Activated CD4-positive, alpha-beta T cell treated with anti-CD3 and anti-CD28 coated beads for 36 hours (primary cell): ENCODE data around the gene SBF2. TPM values are rescaled to one million over a fixed set of nuclear protein-coding genes. Genes with fewer than 3 reads are reported as not detected.

Source experiments
- ATAC-seq: fragments of 200-7000 bp; cut with Tn5 transposase; one replicate; pipeline ENCODE4 v1.10.0; 2021; ENCODE audit warnings: mild to moderate bottlenecking, moderate library complexity
- CTCF ChIA-PET: fragments of 350-600 bp; sonication (Branson Sonifier 250); formaldehyde crosslinking; loops from one replicate; lab custom pipeline; 2021; ENCODE audit warnings: antibody characterized with exemption; lab: Charles Lee
- POLR2A ChIA-PET: fragments of 350-600 bp; sonication (Branson Sonifier 250); formaldehyde crosslinking; loops from one replicate; lab custom pipeline; 2021; ENCODE audit warnings: antibody characterized with exemption, inconsistent platforms; lab: Charles Lee
- DNase-seq: peaks from one replicate; pipeline ENCODE4 v3.0.0-alpha.2; 2020
- H3K27ac Mint-ChIP-seq: one replicate; pipeline ENCODE4 v1.8.0; 2021; ENCODE audit warnings: mixed read lengths
- H3K27me3 Mint-ChIP-seq: one replicate; pipeline ENCODE4 v1.8.0; 2021; ENCODE audit warnings: mixed read lengths
- H3K36me3 Mint-ChIP-seq: one replicate; pipeline ENCODE4 v1.8.0; 2021; ENCODE audit warnings: low read depth, mixed read lengths
- H3K4me1 Mint-ChIP-seq: one replicate; pipeline ENCODE4 v1.8.0; 2021; ENCODE audit warnings: mixed read lengths
- H3K4me3 Mint-ChIP-seq: one replicate; pipeline ENCODE4 v1.8.0; 2021; ENCODE audit warnings: mild to moderate bottlenecking, moderate library complexity, mixed read lengths
- H3K9me3 Mint-ChIP-seq: one replicate; pipeline ENCODE4 v1.8.0; 2021; ENCODE audit warnings: low read depth, mixed read lengths
- intact Hi-C, 2 experiments: fragments of 100-400 bp; cut with DNase I in 1 of 2; cut with micrococcal nuclease in 1 of 2; formaldehyde crosslinking; loops; one replicate each; pipeline versions ENCODE4 v1.14.2 to v1.15.1; 2022 to 2024; cut with DNase I, micrococcal nuclease
- total RNA-seq, 2 experiments: library from RNA; stranded (reverse); gene quantifications; one replicate each; pipeline ENCODE4 v1.2.3, GENCODE V29; 2021

Gene SBF2
- total RNA-seq, 2 experiments from 2014 or later: 7.1 to 8.1 TPM

DNA sequence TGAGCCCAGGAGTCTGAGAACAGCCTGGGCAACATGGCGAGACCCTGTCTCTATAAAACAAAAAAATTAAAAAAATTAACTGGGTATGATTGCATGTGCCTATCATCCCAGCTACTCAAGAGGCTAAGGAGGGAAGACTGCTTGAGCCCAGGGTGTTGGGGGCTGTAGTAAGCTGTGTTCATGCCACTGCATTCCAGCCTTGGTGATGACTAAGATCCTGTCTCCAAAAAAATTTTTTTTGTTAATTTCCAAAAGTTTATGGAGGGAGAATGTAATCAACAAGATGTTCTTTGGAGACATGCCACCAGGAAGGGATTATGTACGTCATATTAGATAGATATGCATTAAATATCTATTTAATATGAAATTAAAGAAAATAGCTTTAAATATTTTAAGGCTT is 267.5 kb downstream of the SBF2 start:
- ATAC-seq (no peak), DNase-seq (no peak)
- no peaks in the 10 kb centered on the region for H3K9me3 Mint-ChIP-seq
- H3K27ac Mint-ChIP-seq: no peak overlapping the region
- H3K4me3 Mint-ChIP-seq: no peak overlapping the region
- peaks cover 2% of the 10 kb centered on the region for H3K4me1 Mint-ChIP-seq
- intact Hi-C loops: no loop called here
- no peaks in the 10 kb centered on the region for H3K27me3 Mint-ChIP-seq
- CTCF ChIA-PET: interaction anchor here (0.7 kb wide), 1 partner anchor 382 kb away, joined by 3 read pairs; no protein-coding TSS in a partner anchor
- peaks cover 10% of the 10 kb centered on the region for H3K36me3 Mint-ChIP-seq
- POLR2A ChIA-PET: no interaction called here

DNA sequence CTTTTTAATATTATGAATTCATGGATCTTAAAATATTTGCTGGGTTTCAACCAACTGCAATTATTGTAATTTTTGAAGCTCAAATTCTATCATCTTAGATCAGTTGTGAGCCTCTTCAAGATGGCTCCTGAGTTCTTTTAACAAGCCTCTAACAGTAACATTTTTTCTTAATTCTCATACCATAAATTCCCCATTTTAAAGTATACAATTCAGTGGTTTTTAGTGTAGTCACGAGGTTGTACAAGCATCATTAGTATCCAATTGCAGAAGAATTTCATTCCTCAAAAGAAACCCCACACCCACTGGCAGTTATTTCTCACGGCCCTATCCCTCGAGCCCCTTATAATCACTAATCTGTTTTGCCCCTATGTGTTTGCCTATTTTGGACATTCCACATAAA is 270.8 kb downstream of the SBF2 start:
- no peaks in the 10 kb centered on the region for H3K27me3 Mint-ChIP-seq
- ChIA-PET CTCF (no interaction called here), POLR2A (no interaction called here)
- peaks cover 10% of the 10 kb centered on the region for H3K4me1 Mint-ChIP-seq
- DNase-seq (no peak), ATAC-seq (no peak)
- H3K4me3 Mint-ChIP-seq: no peak overlapping the region
- H3K27ac Mint-ChIP-seq: no peak overlapping the region
- H3K9me3 Mint-ChIP-seq: no peaks in the 10 kb centered on the region
- intact Hi-C loops: no loop called here
- peaks cover 4% of the 10 kb centered on the region for H3K36me3 Mint-ChIP-seq

DNA sequence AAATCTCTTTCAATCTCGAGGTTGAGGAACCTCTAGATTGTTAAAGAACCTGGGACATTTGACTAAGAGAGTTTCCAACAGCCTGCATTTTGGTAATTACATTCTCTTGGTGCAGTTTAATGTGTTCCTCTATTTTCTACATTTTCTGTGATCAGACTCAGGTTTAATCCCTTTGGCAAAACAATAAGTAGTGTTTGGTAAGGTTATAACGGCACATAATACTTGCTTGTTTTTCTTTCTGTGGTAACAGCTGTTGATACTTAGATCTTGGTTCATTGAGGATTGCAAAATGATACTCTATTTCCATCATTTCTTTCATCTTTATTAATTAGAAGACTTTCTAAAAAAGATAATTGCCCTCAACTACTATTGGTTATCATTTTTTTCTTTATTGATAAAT is 271.3 kb downstream of the SBF2 start:
- ChIA-PET POLR2A (no interaction called here), CTCF (no interaction called here)
- intact Hi-C loops: no loop called here
- peaks cover 4% of the 10 kb centered on the region for H3K36me3 Mint-ChIP-seq
- peaks cover 10% of the 10 kb centered on the region for H3K4me1 Mint-ChIP-seq
- H3K27me3 Mint-ChIP-seq: no peaks in the 10 kb centered on the region
- no peak overlapping the region for H3K4me3 Mint-ChIP-seq
- H3K27ac Mint-ChIP-seq: no peak overlapping the region
- no peaks in the 10 kb centered on the region for H3K9me3 Mint-ChIP-seq
- ATAC-seq (no peak), DNase-seq (no peak)

DNA sequence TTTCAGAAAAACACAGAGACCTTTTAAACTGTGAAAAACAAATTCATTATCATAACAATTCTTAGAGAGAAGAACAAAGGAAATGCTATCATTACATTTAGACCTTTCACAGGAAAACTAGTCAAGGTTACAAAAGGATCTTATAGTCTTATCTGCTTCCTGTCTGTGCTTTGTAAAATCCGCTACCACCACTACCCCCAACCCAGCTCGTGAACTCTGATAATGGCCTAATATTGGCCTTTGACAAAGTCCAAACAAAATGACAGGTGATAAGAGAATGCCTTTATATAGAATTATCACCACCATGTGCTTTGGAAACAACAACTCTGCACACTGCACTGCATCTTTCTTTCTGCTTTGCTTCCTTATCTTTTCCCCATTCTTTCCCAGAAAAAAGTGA is 272.5 kb downstream of the SBF2 start:
- DNase-seq (no peak), ATAC-seq (no peak)
- POLR2A ChIA-PET: interaction anchor here (0.7 kb wide), 1 partner anchor 147 kb away, joined by 3 read pairs; no protein-coding TSS in a partner anchor
- H3K4me1 Mint-ChIP-seq: peaks cover 10% of the 10 kb centered on the region
- intact Hi-C loops: no loop called here
- H3K27ac Mint-ChIP-seq: no peak overlapping the region
- no peaks in the 10 kb centered on the region for H3K27me3 Mint-ChIP-seq
- H3K4me3 Mint-ChIP-seq: no peak overlapping the region
- CTCF ChIA-PET: no interaction called here
- no peaks in the 10 kb centered on the region for H3K9me3 Mint-ChIP-seq
- H3K36me3 Mint-ChIP-seq: peaks cover 6% of the 10 kb centered on the region

DNA sequence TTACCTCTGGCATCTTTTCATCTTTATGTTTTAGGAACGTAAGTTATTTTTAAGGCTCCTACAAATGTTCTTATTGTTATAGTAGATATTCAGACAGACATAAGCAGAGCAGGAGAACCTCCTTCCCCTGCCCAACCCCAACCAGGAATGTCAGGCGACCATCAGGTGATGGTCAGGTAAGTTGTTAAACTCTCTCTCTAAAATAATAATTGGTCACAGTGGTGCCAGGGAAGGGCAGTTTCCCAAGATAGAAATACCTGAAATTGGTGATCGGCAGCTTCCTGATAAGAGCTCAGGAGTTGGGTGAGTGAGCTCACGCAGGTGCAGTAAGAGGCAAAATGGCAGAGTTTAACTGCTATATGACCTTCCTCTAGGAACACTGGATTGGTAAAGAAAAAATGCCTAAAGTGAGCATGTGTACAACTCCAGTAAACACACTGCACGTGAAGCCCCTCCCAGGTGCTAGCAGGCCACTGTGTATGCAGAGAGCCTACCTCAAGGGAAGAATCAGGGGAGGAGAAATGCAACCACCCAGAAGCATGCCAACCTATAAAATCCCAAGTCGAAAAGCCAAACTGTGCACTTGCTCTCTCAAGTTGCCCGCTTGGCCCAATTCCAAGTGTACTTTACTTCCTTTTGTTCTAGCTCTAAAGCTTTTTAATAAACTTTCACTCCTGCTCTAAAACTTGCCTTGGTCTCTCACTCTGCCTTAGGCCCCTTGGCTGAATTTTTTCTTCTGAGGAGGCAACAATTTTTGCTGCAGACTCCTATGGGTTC is 273.9 kb downstream of the SBF2 start:
- H3K4me1 Mint-ChIP-seq: peaks cover 10% of the 10 kb centered on the region
- no peak overlapping the region for H3K27ac Mint-ChIP-seq
- DNase-seq (no peak), ATAC-seq (no peak)
- no peak overlapping the region for H3K4me3 Mint-ChIP-seq
- intact Hi-C loops: no loop called here
- no peaks in the 10 kb centered on the region for H3K9me3 Mint-ChIP-seq
- no peaks in the 10 kb centered on the region for H3K27me3 Mint-ChIP-seq
- ChIA-PET POLR2A (no interaction called here), CTCF (no interaction called here)
- peaks cover 10% of the 10 kb centered on the region for H3K36me3 Mint-ChIP-seq

DNA sequence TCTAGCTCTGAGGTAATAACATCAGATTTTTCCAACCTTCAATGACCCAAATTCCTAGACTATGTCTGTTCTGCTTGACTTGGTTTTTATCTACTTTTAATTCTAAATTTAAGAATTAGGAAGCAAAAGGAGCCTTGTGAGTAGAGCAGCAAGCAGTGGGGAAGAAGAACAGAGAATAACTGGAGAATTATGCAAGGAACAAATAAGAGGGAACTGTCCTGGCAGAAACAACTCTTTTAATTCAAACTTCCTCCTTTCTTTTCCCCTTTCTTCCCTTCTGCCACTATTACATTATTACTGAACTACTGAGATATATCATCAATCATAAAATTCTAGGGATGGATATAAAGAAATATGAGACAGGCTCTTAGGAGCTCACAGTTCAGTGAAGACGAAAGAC is 276.1 kb downstream of the SBF2 start:
- intact Hi-C loops: no loop called here
- CTCF ChIA-PET: interaction anchor here (0.5 kb wide), 1 partner anchor 309 kb away, joined by 3 read pairs; no protein-coding TSS in a partner anchor
- peaks cover 10% of the 10 kb centered on the region for H3K4me1 Mint-ChIP-seq
- no peak for DNase-seq
- H3K36me3 Mint-ChIP-seq: peaks cover 11% of the 10 kb centered on the region
- peaks cover 11% of the 10 kb centered on the region for H3K9me3 Mint-ChIP-seq
- no peak overlapping the region for H3K27ac Mint-ChIP-seq
- POLR2A ChIA-PET: no interaction called here
- H3K27me3 Mint-ChIP-seq: no peaks in the 10 kb centered on the region
- H3K4me3 Mint-ChIP-seq: no peak overlapping the region
- ATAC-seq: no peak

DNA sequence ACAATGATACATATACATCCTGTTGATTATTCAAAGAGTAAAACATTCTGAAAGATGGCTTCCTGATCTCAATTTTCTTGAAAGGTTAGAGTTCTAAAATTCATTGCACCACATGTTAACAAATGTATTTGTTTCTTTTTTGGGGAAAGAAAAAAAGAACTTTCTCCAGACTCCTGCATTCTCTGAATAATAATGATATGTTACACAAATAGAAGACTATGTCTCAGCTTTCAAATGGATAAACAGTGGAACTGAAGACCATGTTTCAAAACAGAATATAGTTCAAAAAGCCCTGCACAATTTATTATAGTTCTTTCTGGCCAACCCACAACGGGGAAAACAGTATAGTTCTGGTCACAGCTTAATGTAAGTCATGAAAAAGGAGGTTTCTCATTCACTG is 277.0 kb downstream of the SBF2 start:
- ChIA-PET CTCF (interaction anchor here (0.6 kb wide), 1 partner anchor 350 kb away, joined by 3 read pairs; no protein-coding TSS in a partner anchor), POLR2A (no interaction called here)
- no peak for ATAC-seq
- Mint-ChIP-seq H3K27ac (no peak overlapping the region), H3K4me3 (no peak overlapping the region), H3K27me3 (no peaks in the 10 kb centered on the region), H3K9me3 (peaks cover 14% of the 10 kb centered on the region), H3K4me1 (peaks cover 10% of the 10 kb centered on the region), H3K36me3 (peaks cover 11% of the 10 kb centered on the region)
- no peak for DNase-seq
- intact Hi-C loops: no loop called here

DNA sequence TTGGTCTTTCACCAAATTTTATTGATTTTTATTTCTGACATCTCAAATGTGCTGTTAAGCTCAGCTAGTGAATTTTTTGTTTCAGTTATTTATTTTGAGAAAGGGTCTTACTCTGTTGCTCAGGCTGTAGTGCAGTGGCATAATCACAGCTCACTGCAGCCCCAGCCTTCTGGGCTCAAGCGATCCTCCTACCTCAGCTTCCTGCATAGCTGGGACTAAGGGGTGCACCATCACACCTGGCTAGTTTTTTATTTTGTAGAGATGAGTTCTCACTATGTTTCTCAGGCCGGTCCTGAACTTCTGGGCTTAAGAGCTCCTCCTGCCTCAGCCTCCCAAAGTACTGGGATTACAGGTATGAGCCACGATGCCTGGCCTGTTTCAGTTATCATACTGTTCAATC is 282.0 kb downstream of the SBF2 start:
- intact Hi-C loops: no loop called here
- CTCF ChIA-PET: no interaction called here
- POLR2A ChIA-PET: no interaction called here
- no peaks in the 10 kb centered on the region for H3K4me1 Mint-ChIP-seq
- DNase-seq: no peak
- no peak overlapping the region for H3K4me3 Mint-ChIP-seq
- H3K36me3 Mint-ChIP-seq: peaks cover 12% of the 10 kb centered on the region
- no peaks in the 10 kb centered on the region for H3K27me3 Mint-ChIP-seq
- peaks cover 30% of the 10 kb centered on the region for H3K9me3 Mint-ChIP-seq
- H3K27ac Mint-ChIP-seq: no peak overlapping the region
- no peak for ATAC-seq

DNA sequence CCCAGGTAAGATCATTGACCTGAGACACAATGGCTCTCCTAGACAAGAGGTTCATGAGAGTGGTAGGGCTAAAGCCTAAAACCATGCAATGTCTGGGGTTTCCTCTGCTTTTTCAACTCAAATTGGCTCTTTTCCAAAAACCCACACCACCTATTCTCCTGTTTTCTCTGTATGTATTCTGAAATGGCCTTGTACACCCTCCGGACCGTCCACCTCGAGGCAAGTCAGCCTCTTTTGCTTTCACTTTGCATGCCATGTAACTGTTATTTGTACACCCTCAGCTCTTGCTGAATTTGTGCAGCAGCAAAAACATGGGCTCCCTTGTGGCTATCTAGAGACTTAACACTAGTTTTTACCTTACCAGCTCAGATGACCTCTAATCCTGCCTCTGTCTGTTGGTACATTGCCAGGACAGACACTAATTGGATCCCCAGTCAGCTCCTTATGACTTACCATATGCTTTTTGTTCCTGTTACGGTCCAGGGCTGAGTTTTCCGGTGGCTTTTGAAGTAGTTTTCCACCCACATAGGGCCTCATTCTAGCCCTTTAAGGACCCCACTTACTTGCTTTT is 288.0 kb downstream of the SBF2 start:
- no peak for ATAC-seq
- Mint-ChIP-seq H3K4me3 (no peak overlapping the region), H3K27ac (no peak overlapping the region), H3K9me3 (peaks cover 13% of the 10 kb centered on the region), H3K4me1 (no peaks in the 10 kb centered on the region), H3K27me3 (no peaks in the 10 kb centered on the region), H3K36me3 (peaks cover 2% of the 10 kb centered on the region)
- intact Hi-C loops: no loop called here
- ChIA-PET POLR2A (no interaction called here), CTCF (interaction anchor here (0.5 kb wide), 1 partner anchor 23 kb away, joined by 3 read pairs; no protein-coding TSS in a partner anchor)
- DNase-seq: no peak

DNA sequence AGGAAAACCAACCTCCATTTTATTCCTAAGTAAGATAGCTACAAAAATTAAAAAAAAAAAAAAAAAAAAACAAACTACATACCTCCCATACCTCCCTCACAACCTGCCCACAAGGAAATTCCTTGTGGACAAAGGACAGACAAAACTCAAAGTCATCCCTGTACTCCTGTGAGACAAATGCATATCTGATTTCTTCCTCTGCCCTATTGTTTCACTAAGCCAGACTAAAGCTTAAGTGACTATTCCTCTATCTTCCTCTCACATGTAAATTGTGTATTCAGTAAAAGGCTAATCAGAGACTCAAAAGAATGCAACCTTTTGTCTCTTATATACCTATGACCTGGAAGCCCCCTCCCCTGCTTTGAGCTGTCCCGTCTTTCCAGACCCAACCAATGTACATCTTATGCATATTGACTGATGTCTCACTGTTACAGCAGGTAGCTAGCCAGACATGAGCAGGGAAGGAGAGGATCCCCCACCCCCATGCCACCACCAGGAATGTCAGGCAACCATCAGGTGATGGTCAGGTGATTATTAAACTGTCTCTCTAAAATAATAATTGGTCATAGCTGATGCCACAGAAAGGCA is 289.4 kb downstream of the SBF2 start:
- DNase-seq (no peak), ATAC-seq (no peak)
- intact Hi-C loops: no loop called here
- H3K27me3 Mint-ChIP-seq: no peaks in the 10 kb centered on the region
- H3K36me3 Mint-ChIP-seq: no peaks in the 10 kb centered on the region
- peaks cover under 1% of the 10 kb centered on the region for H3K9me3 Mint-ChIP-seq
- H3K4me1 Mint-ChIP-seq: no peaks in the 10 kb centered on the region
- POLR2A ChIA-PET: no interaction called here
- H3K4me3 Mint-ChIP-seq: no peak overlapping the region
- CTCF ChIA-PET: no interaction called here
- no peak overlapping the region for H3K27ac Mint-ChIP-seq

DNA sequence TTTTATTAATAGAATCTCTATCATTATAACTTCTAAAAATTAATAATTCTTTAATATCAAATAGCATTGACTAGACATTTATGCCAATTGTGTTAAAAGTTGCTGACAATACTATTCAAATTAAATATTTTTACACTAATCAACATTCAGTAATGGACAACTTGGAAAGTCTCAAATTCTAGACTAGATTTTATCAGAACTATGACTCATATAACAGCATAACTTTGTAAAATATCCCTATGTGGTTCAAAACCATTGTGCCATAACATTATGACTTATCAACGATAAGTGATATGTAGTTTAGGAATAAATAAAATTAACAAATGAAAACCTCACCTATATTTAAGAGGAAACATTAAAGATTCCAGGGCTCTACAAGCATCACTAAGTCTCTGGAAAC is 291.8 kb downstream of the SBF2 start:
- H3K4me3 Mint-ChIP-seq: no peak overlapping the region
- H3K36me3 Mint-ChIP-seq: no peaks in the 10 kb centered on the region
- ChIA-PET POLR2A (no interaction called here), CTCF (no interaction called here)
- H3K27me3 Mint-ChIP-seq: no peaks in the 10 kb centered on the region
- DNase-seq (no peak), ATAC-seq (no peak)
- H3K4me1 Mint-ChIP-seq: no peaks in the 10 kb centered on the region
- intact Hi-C loops: no loop called here
- H3K27ac Mint-ChIP-seq: no peak overlapping the region
- H3K9me3 Mint-ChIP-seq: no peaks in the 10 kb centered on the region

DNA sequence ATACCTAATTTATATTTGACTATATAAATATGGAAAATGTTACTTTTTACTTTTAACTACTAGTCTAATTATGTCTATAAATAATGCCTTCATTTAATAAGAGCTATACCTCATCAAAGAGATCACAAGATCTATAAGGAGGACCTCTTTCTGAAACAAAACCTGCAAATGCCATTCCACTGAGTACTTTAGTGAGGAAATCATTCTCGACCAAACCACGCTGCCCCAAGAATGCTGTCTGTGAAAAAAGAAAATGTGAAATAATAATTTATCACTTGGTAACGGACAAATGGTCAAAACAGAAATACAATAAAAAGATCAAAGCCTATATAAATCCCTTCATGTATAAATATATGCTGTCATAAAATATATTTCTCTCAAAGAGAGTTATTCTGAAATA is 301.7 kb downstream of the SBF2 start:
- ATAC-seq (no peak), DNase-seq (no peak)
- Mint-ChIP-seq H3K9me3 (no peaks in the 10 kb centered on the region), H3K4me3 (no peak overlapping the region), H3K36me3 (peaks cover 7% of the 10 kb centered on the region), H3K27me3 (no peaks in the 10 kb centered on the region), H3K4me1 (no peaks in the 10 kb centered on the region), H3K27ac (no peak overlapping the region)
- POLR2A ChIA-PET: no interaction called here
- intact Hi-C loops: no loop called here
- CTCF ChIA-PET: no interaction called here
